HepG2 (cell line): Measurements from ENCODE around the gene TTC23. TPM values are rescaled to one million over a fixed set of nuclear protein-coding genes. Genes with fewer than 3 reads are reported as not detected.

Experiments
- BCL6 ChIP-seq: IDR thresholded peaks from 2 replicates; pipeline ENCODE4 v1.6.1; 2016; ENCODE audit warnings: missing genetic modification reagents, missing compliant biosample characterization
- CC2D1A ChIP-seq: sonication (generic); formaldehyde crosslinking; IDR thresholded peaks from 2 replicates; pipeline ENCODE4 v1.8.1; 2023; ENCODE audit warnings: mild to moderate bottlenecking, missing genetic modification reagents
- DMAP1 ChIP-seq: IDR thresholded peaks from 2 replicates; pipeline ENCODE4 v1.6.1; 2016
- DPF2 ChIP-seq: sonication (generic); formaldehyde crosslinking; IDR thresholded peaks from 2 replicates; pipeline ENCODE4 v1.4.0; 2020; ENCODE audit warnings: mild to moderate bottlenecking, low read depth, missing genetic modification reagents, borderline replicate concordance
- HOXA5 ChIP-seq: sonication (generic); formaldehyde crosslinking; IDR thresholded peaks from 2 replicates; pipeline ENCODE4 v1.4.0; 2020; ENCODE audit warnings: missing genetic modification reagents
- MATR3 ChIP-seq: sonication (generic); formaldehyde crosslinking; IDR thresholded peaks from 2 replicates; pipeline ENCODE4 v1.4.0; 2020; ENCODE audit warnings: missing genetic modification reagents
- POLR2G ChIP-seq: fragments of 200-400 bp; formaldehyde crosslinking; IDR thresholded peaks from 2 replicates; pipeline ENCODE4 v1.6.1; 2018; ENCODE audit warnings: mild to moderate bottlenecking, low read depth, low read length, moderate library complexity
- SIN3B ChIP-seq: fragments of 150-350 bp; IDR thresholded peaks from 2 replicates; pipeline ENCODE4 v1.6.1; 2014; ENCODE audit warnings: low read length
- SNRNP70 ChIP-seq: fragments of 200-400 bp; formaldehyde crosslinking; IDR thresholded peaks from 2 replicates; pipeline ENCODE4 v1.6.1; 2017; ENCODE audit warnings: mild to moderate bottlenecking, low read depth, low read length, moderate library complexity
- ZNF333 ChIP-seq: sonication (generic); formaldehyde crosslinking; IDR thresholded peaks from 2 replicates; pipeline ENCODE4 v1.4.0; 2020; ENCODE audit warnings: mild to moderate bottlenecking, missing genetic modification reagents, borderline replicate concordance
- ZNF747 ChIP-seq: sonication (generic); formaldehyde crosslinking; IDR thresholded peaks from 2 replicates; pipeline ENCODE4 v1.8.1; 2023; ENCODE audit warnings: missing genetic modification reagents, mild to moderate bottlenecking, borderline replicate concordance
- ZSCAN12 ChIP-seq: sonication (generic); formaldehyde crosslinking; IDR thresholded peaks from 2 replicates; pipeline ENCODE4 v1.9.0; 2021; ENCODE audit warnings: mild to moderate bottlenecking, missing genetic modification reagents
- polyA plus RNA-seq, 8 experiments: library from polyadenylated mRNA; depleted of rRNA in 3 of 8; stranded (reverse) in 7 of 8; unstranded in 1 of 8; fragments of >200 nt; fragmentation: Illumina TruSeq in 4 of 8; extraction: Trizol in 4 of 8; gene quantifications; 2 replicates each; pipeline versions ENCODE4 v1.2.1 to v1.2.3, GENCODE V29; 2011 to 2016; ENCODE audit warnings: low read depth in 4 of 8, missing spikeins in 1 of 8, mixed read lengths in 1 of 8; ENCODE audit not compliant: insufficient read depth in 1 of 8
- total RNA-seq, 5 experiments: library from RNA; depleted of rRNA; stranded (reverse); fragments of >200 nt; fragmentation: Illumina TruSeq; extraction: Trizol; gene quantifications; 2 replicates each; pipeline ENCODE4 v1.2.3, GENCODE V29; 2016; ENCODE audit warnings: low read depth in 1 of 5
- TF ChIP-seq, protein P1 (sequence below): sonication (generic); formaldehyde crosslinking; IDR thresholded peaks from 2 replicates; pipeline ENCODE4 v1.4.0; 2020; ENCODE audit warnings: mild to moderate bottlenecking, missing genetic modification reagents
- TF ChIP-seq, protein P2 (sequence below): IDR thresholded peaks from 2 replicates; pipeline ENCODE4 v1.6.1; 2016; ENCODE audit warnings: missing compliant biosample characterization, missing genetic modification reagents, borderline replicate concordance
- TF ChIP-seq, protein P3 (sequence below): sonication (generic); formaldehyde crosslinking; IDR thresholded peaks from 2 replicates; pipeline ENCODE4 v1.5.0; 2020; ENCODE audit warnings: missing genetic modification reagents, mild to moderate bottlenecking, borderline replicate concordance
- TF ChIP-seq, protein P4 (sequence below): sonication (generic); formaldehyde crosslinking; IDR thresholded peaks from 2 replicates; pipeline ENCODE4 v1.4.0; 2020; ENCODE audit warnings: mild to moderate bottlenecking, missing genetic modification reagents
- TF ChIP-seq, protein P5 (sequence below): sonication (generic); formaldehyde crosslinking; IDR thresholded peaks from 2 replicates; pipeline ENCODE4 v1.9.0; 2021; ENCODE audit warnings: missing genetic modification reagents, borderline replicate concordance

Gene TTC23
- total and polyA plus RNA-seq, 2 of the 13 experiments (the other 11 are each of a cell fraction or from before 2014, with no cell fraction given): 1.6 to 11.7 TPM

DNA sequence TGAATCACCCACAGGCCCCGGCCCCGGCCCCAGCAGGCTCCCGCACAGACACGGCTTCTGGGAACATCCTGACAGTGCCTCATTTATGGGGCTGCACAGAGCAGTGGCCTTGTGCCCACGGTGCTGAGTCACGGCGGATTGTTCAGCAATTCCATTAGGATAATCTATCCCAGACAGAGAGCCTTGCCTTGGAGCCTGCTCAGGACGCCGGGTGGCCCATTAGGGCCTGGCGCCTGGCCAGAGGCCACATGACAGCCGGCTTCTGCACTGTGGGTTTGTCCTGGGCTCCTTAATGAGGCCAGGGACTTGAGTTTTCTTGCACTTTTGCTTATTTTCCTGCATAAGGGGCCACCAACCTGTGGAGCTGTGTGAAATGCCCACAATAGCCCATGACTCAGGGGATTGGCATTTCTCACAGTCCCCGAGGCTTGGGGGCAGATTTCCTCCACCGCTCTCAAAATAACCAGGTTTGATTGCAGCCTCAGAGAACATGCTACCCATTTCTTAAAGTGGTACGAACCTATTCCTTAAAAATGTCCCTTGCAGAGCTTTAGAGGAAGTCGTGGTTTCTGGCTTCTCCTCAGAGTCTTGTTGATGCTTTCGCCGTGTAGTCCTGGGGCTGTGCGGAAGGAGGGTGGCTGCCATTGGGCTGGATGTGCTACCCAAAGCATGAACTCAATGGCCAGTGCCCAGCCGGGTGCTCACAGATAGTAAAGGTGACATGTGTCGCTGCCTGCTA, 125.5 kb downstream of the TTC23 start (continued):
- TF ChIP-seq SNRNP70: no peak
- TF ChIP-seq SIN3B: no peak
- no peak for TF ChIP-seq DMAP1 (CRISPR knock-in tag)
- no peak for TF ChIP-seq ZNF747
- no peak for TF ChIP-seq CC2D1A
- no peak for TF ChIP-seq ZSCAN12 (CRISPR knock-in tag)
- TF ChIP-seq, protein P1, sequence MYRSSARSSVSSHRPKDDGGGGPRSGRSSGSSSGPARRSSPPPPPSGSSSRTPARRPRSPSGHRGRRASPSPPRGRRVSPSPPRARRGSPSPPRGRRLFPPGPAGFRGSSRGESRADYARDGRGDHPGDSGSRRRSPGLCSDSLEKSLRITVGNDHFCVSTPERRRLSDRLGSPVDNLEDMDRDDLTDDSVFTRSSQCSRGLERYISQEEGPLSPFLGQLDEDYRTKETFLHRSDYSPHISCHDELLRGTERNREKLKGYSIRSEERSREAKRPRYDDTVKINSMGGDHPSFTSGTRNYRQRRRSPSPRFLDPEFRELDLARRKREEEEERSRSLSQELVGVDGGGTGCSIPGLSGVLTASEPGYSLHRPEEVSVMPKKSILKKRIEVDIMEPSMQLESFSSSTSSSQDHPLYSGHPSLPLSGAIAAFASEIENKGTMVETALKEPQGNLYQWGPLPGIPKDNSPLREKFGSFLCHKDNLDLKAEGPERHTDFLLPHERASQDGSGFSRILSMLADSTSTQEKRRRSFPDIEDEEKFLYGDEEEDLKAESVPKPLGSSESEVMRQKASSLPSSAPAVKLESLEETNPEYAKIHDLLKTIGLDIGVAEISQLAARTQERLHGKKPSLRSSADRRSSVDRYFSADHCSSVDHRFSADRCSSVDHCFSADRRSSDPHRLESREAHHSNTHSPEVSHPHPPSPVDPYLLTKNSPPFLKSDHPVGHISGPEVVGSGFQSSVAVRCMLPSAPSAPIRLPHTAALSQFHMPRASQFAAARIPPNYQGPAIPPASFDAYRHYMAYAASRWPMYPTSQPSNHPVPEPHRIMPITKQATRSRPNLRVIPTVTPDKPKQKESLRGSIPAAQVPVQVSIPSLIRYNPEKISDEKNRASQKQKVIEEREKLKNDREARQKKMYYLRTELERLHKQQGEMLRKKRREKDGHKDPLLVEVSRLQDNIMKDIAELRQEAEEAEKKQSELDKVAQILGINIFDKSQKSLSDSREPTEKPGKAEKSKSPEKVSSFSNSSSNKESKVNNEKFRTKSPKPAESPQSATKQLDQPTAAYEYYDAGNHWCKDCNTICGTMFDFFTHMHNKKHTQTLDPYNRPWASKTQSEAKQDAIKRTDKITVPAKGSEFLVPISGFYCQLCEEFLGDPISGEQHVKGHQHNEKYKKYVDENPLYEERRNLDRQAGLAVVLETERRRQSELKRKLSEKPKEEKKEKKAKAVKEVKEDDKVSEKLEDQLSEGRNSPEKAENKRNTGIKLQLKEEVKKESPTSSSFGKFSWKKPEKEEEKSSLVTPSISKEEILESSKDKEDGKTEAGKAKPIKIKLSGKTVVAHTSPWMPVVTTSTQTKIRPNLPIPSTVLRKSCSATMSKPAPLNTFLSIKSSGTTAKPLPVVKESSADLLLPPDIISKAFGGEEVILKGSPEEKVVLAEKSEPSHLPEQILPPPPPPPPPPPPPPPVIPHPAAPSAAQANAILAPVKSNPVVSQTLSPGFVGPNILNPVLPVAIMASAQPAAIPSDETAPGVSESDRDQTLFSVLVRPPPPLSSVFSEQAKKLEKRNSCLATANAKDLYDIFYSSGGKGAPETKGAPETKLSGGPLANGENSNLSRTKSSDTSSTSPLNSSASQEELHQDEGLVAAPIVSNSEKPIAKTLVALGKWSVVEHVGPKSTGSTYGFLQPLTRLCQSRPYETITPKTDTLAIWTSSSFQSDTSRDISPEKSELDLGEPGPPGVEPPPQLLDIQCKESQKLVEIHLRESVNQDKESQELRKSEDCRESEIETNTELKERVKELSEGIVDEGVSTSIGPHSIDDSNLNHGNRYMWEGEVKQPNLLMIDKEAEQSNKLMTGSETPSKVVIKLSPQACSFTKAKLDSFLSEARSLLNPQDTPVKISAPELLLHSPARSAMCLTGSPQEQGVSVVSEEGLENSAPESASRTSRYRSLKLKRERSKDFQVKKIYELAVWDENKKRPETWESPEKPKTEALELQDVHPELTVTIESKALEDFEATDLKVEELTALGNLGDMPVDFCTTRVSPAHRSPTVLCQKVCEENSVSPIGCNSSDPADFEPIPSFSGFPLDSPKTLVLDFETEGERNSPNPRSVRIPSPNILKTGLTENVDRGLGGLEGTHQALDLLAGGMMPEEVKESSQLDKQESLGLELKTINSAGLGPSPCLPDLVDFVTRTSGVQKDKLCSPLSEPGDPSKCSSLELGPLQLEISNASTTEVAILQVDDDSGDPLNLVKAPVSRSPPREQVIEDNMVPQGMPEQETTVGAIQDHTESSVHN: no peak
- no peak for TF ChIP-seq BCL6 (CRISPR knock-in tag)
- TF ChIP-seq ZNF333 (CRISPR knock-in tag): no peak
- TF ChIP-seq, protein P2, sequence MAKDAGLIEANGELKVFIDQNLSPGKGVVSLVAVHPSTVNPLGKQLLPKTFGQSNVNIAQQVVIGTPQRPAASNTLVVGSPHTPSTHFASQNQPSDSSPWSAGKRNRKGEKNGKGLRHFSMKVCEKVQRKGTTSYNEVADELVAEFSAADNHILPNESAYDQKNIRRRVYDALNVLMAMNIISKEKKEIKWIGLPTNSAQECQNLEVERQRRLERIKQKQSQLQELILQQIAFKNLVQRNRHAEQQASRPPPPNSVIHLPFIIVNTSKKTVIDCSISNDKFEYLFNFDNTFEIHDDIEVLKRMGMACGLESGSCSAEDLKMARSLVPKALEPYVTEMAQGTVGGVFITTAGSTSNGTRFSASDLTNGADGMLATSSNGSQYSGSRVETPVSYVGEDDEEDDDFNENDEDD (CRISPR knock-in tag): no peak
- TF ChIP-seq POLR2G: no peak
- TF ChIP-seq, protein P3, sequence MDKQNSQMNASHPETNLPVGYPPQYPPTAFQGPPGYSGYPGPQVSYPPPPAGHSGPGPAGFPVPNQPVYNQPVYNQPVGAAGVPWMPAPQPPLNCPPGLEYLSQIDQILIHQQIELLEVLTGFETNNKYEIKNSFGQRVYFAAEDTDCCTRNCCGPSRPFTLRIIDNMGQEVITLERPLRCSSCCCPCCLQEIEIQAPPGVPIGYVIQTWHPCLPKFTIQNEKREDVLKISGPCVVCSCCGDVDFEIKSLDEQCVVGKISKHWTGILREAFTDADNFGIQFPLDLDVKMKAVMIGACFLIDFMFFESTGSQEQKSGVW (CRISPR knock-in tag): no peak
- TF ChIP-seq, protein P4, sequence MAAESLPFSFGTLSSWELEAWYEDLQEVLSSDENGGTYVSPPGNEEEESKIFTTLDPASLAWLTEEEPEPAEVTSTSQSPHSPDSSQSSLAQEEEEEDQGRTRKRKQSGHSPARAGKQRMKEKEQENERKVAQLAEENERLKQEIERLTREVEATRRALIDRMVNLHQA (CRISPR knock-in tag): no peak
- TF ChIP-seq, protein P5, sequence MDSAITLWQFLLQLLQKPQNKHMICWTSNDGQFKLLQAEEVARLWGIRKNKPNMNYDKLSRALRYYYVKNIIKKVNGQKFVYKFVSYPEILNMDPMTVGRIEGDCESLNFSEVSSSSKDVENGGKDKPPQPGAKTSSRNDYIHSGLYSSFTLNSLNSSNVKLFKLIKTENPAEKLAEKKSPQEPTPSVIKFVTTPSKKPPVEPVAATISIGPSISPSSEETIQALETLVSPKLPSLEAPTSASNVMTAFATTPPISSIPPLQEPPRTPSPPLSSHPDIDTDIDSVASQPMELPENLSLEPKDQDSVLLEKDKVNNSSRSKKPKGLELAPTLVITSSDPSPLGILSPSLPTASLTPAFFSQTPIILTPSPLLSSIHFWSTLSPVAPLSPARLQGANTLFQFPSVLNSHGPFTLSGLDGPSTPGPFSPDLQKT (CRISPR knock-in tag): no peak
- no peak for TF ChIP-seq HOXA5 (CRISPR knock-in tag)
- TF ChIP-seq MATR3 (CRISPR knock-in tag): no peak
- no peak for TF ChIP-seq DPF2
